ENCODE results near the gene FBXO39. TPM values are rescaled to one million over a fixed set of nuclear protein-coding genes. Genes with fewer than 3 reads are reported as not detected.

Gene FBXO39
- total RNA-seq, 4 donors from 2014 or later, result 0.22 to 2.1 (median 1.1) TPM; not detected in 1

- WGBS, 2 donors, result 77 to 78% methylated on average over 8 of the region's 8 CpGs
- intact Hi-C loops (cut with DNase I), result no loop called here
Measured at GRCh38 chr17:6780001-6780400, 4.0 kb downstream of the FBXO39 start.

GRCh38 chr17:6780886-6781285 lies 4.9 kb downstream of the FBXO39 start:
- no peak for DNase-seq
- Histone ChIP-seq H3K9me3 (no peaks in the 10 kb centered on the region), H3K27ac (no peak overlapping the region), H3K4me3 (replicated peaks in 1 of 3) (no peak overlapping the region), H3K4me1 (peaks cover 0 to 4% of the 10 kb centered on the region in 2 donors), H3K27me3 (no peaks in the 10 kb centered on the region), H3K36me3 (no peaks in the 10 kb centered on the region)
- 61 to 74% methylated on average over 3 of the region's 3 CpGs for whole genome bisulfite sequencing, 2 donors
- intact Hi-C loops (cut with DNase I), result no loop called here
- TF ChIP-seq POLR2A (IDR thresholded peaks at IDR 0.05), result no peak
- no peak for TF ChIP-seq CTCF (IDR thresholded peaks at IDR 0.05)

More at GRCh38 chr17:6780001-6780400, 4.0 kb downstream of the FBXO39 start:
- Histone ChIP-seq H3K4me3 (replicated peaks in 1 of 3) (no peak overlapping the region), H3K36me3 (no peaks in the 10 kb centered on the region), H3K27me3 (no peaks in the 10 kb centered on the region), H3K9me3 (no peaks in the 10 kb centered on the region), H3K4me1 (peaks cover 0 to 5% of the 10 kb centered on the region in 2 donors), H3K27ac (no peak overlapping the region)
- TF ChIP-seq POLR2A (IDR thresholded peaks at IDR 0.05) (no peak), CTCF (IDR thresholded peaks at IDR 0.05) (no peak)
- no peak for DNase-seq

GRCh38 chr17:6782244-6782643 lies 6.2 kb downstream of the FBXO39 start:
- intact Hi-C loops (cut with DNase I), result no loop called here
- Histone ChIP-seq H3K4me1 (no peaks in the 10 kb centered on the region), H3K27ac (no peak overlapping the region), H3K4me3 (replicated peaks in 1 of 3) (no peak overlapping the region), H3K27me3 (no peaks in the 10 kb centered on the region), H3K9me3 (no peaks in the 10 kb centered on the region), H3K36me3 (no peaks in the 10 kb centered on the region)
- no peak for TF ChIP-seq POLR2A (IDR thresholded peaks at IDR 0.05)
- no peak for TF ChIP-seq CTCF (IDR thresholded peaks at IDR 0.05)
- WGBS, 2 donors, result 89 to 91% methylated on average over 4 of the region's 4 CpGs
- no peak for DNase-seq

GRCh38 chr17:6786618-6787017 lies 10.6 kb downstream of the FBXO39 start:
- WGBS, 2 donors, result 38 to 44% methylated on average over 8 of the region's 8 CpGs
- no peak for TF ChIP-seq CTCF (IDR thresholded peaks at IDR 0.05)
- TF ChIP-seq POLR2A (IDR thresholded peaks at IDR 0.05), result no peak
- H3K27ac ChIP-seq, result no peak overlapping the region
- no peak for DNase-seq
- no peaks in the 10 kb centered on the region for H3K27me3 ChIP-seq
- no peak overlapping the region for H3K4me3 ChIP-seq (replicated peaks in 1 of 3)
- no peaks in the 10 kb centered on the region for H3K9me3 ChIP-seq
- no peaks in the 10 kb centered on the region for H3K4me1 ChIP-seq
- intact Hi-C loops (cut with DNase I), result no loop called here
- no peaks in the 10 kb centered on the region for H3K36me3 ChIP-seq

GRCh38 chr17:6787081-6787693 lies 11.2 kb downstream of the FBXO39 start:
- H3K36me3 ChIP-seq, result no peaks in the 10 kb centered on the region
- H3K4me1 ChIP-seq, result no peaks in the 10 kb centered on the region
- intact Hi-C loops (cut with DNase I), result no loop called here
- TF ChIP-seq CTCF (IDR thresholded peaks at IDR 0.05) (no peak), POLR2A (IDR thresholded peaks at IDR 0.05) (no peak)
- H3K9me3 ChIP-seq, result no peaks in the 10 kb centered on the region
- DNase-seq, result no peak
- H3K27ac ChIP-seq, result no peak overlapping the region
- H3K4me3 ChIP-seq (replicated peaks in 1 of 3), result no peak overlapping the region
- 59 to 64% methylated on average over 10 of the region's 10 CpGs for WGBS, 2 donors
- no peaks in the 10 kb centered on the region for H3K27me3 ChIP-seq
